ENCODE data around the gene AQP9. TPM values are rescaled to one million over a fixed set of nuclear protein-coding genes. Genes with fewer than 3 reads are reported as not detected.

Gene AQP9
- total and polyA plus RNA-seq, 8 donors = 0.30 to 6.0 (median 1.5) TPM; not detected in 1

- TF ChIP-seq EP300 (IDR thresholded peaks at IDR 0.05) = no peak
- TF ChIP-seq POLR2A (IDR thresholded peaks at IDR 0.05) = no peak
- no peak for TF ChIP-seq CTCF (IDR thresholded peaks at IDR 0.05)
- TF ChIP-seq POLR2AphosphoS5 (IDR thresholded peaks at IDR 0.05) = no peak
- no peaks in the 10 kb centered on the region for H3K36me3 ChIP-seq
- H3K4me3 ChIP-seq = no peak overlapping the region
- intact Hi-C loops (cut with DNase I; ENCODE audit: low total_unique reads) = no loop called here
- peaks cover 0 to 4% (median 0%) of the 10 kb centered on the region in 3 donors for H3K27me3 ChIP-seq
- H3K27ac ChIP-seq = no peak overlapping the region
- H3K4me1 ChIP-seq = peaks cover 0 to 5% (median 0%) of the 10 kb centered on the region in 4 donors
- DNase-seq = no peak
- WGBS, 5 donors = 57 to 79% (median 62%) methylated on average over 6 of the region's 6 CpGs
- H3K9me3 ChIP-seq = no peaks in the 10 kb centered on the region
Measured at GRCh38 chr15:58141894-58142293, 3.7 kb downstream of the AQP9 start.

- Histone ChIP-seq H3K9me3 (no peaks in the 10 kb centered on the region), H3K27ac (no peak overlapping the region), H3K36me3 (no peaks in the 10 kb centered on the region), H3K4me3 (no peak overlapping the region), H3K27me3 (no peaks in the 10 kb centered on the region), H3K4me1 (peaks cover 0 to 5% (median 0%) of the 10 kb centered on the region in 4 donors)
- DNase-seq = no peak
- intact Hi-C loops (cut with DNase I; ENCODE audit: low total_unique reads) = no loop called here
- 61 to 75% (median 73%) methylated on average over 6 of the region's 6 CpGs for WGBS, 5 donors
- no peak for TF ChIP-seq EP300 (IDR thresholded peaks at IDR 0.05)
- no peak for TF ChIP-seq POLR2AphosphoS5 (IDR thresholded peaks at IDR 0.05)
- TF ChIP-seq POLR2A (IDR thresholded peaks at IDR 0.05) = no peak
- no peak for TF ChIP-seq CTCF (IDR thresholded peaks at IDR 0.05)
Measured at GRCh38 chr15:58142827-58143461, 4.8 kb downstream of the AQP9 start.

GRCh38 chr15:58145606-58146005, 7.4 kb downstream of the AQP9 start:
- peak overlapping the region in 2 of 5 donors; percentile 67 to 76 for H3K27ac ChIP-seq
- peaks cover 0 to 5% (median 0%) of the 10 kb centered on the region in 4 donors for H3K4me1 ChIP-seq
- no peaks in the 10 kb centered on the region for H3K27me3 ChIP-seq
- no peaks in the 10 kb centered on the region for H3K36me3 ChIP-seq
- no peak overlapping the region for H3K4me3 ChIP-seq
- intact Hi-C loops (cut with DNase I; ENCODE audit: low total_unique reads) = no loop called here
- no peaks in the 10 kb centered on the region for H3K9me3 ChIP-seq
- TF ChIP-seq CTCF (IDR thresholded peaks at IDR 0.05) (no peak), POLR2A (IDR thresholded peaks at IDR 0.05) (no peak)
- no peak for DNase-seq

GRCh38 chr15:58146211-58146610, 8.0 kb downstream of the AQP9 start:
- Histone ChIP-seq H3K27ac (peak overlapping the region in 2 of 5 donors; percentile 67 to 76), H3K27me3 (no peaks in the 10 kb centered on the region), H3K9me3 (no peaks in the 10 kb centered on the region), H3K4me1 (peaks cover 0 to 5% (median 0%) of the 10 kb centered on the region in 4 donors), H3K36me3 (no peaks in the 10 kb centered on the region), H3K4me3 (no peak overlapping the region)
- DNase-seq = no peak
- intact Hi-C loops (cut with DNase I; ENCODE audit: low total_unique reads) = no loop called here
- WGBS, 5 donors = 77 to 84% (median 78%) methylated on average over 4 of the region's 4 CpGs
- TF ChIP-seq EP300 (IDR thresholded peaks at IDR 0.05) (no peak), POLR2AphosphoS5 (IDR thresholded peaks at IDR 0.05) (no peak), POLR2A (IDR thresholded peaks at IDR 0.05) (no peak), CTCF (IDR thresholded peaks at IDR 0.05) (no peak)

Data from stomach (tissue), 9 donors.